ENCODE data around the gene DCXR. TPM values are rescaled to one million over a fixed set of nuclear protein-coding genes. Genes with fewer than 3 reads are reported as not detected.

The DCXR gene
- polyA plus RNA-seq, 6 donors from 2014 or later = 74.0 to 199 (median 98.1) TPM

GRCh38 chr17:82000803-82001570 is 36.5 kb downstream of the DCXR start:
- Mint-ChIP-seq H3K36me3 (no peaks in the 10 kb centered on the region), H3K9me3 (no peaks in the 10 kb centered on the region), H3K27me3 (no peaks in the 10 kb centered on the region), H3K4me3 (no peak overlapping the region), H3K4me1 (peaks cover 0 to 4% (median 0%) of the 10 kb centered on the region in 3 donors), H3K27ac (no peak overlapping the region)
- ATAC-seq (ENCODE audit: low read depth in 2 of 2) (no peak), DNase-seq (no peak)

- Mint-ChIP-seq H3K4me3 (no peak overlapping the region), H3K27ac (no peak overlapping the region), H3K9me3 (no peaks in the 10 kb centered on the region), H3K36me3 (no peaks in the 10 kb centered on the region), H3K27me3 (no peaks in the 10 kb centered on the region), H3K4me1 (peaks cover 0 to 4% (median 0%) of the 10 kb centered on the region in 3 donors)
- ATAC-seq (ENCODE audit: low read depth in 2 of 2) = no peak
- no peak for DNase-seq
Observed at GRCh38 chr17:81999976-82000802, 37.3 kb downstream of the DCXR start.

- Mint-ChIP-seq H3K4me1 (peaks cover 0 to 4% (median 0%) of the 10 kb centered on the region in 3 donors), H3K4me3 (no peak overlapping the region), H3K9me3 (no peaks in the 10 kb centered on the region), H3K36me3 (no peaks in the 10 kb centered on the region), H3K27ac (no peak overlapping the region), H3K27me3 (no peaks in the 10 kb centered on the region)
- DNase-seq (no peak), ATAC-seq (ENCODE audit: low read depth in 2 of 2) (no peak)
Observed at GRCh38 chr17:81999587-81999975, 37.9 kb downstream of the DCXR start.

- Mint-ChIP-seq H3K27me3 (no peaks in the 10 kb centered on the region), H3K4me1 (peaks cover 0 to 6% (median 0%) of the 10 kb centered on the region in 3 donors), H3K27ac (no peak overlapping the region), H3K36me3 (no peaks in the 10 kb centered on the region), H3K9me3 (no peaks in the 10 kb centered on the region), H3K4me3 (no peak overlapping the region)
- no peak for ATAC-seq (ENCODE audit: low read depth in 2 of 2)
- no peak for DNase-seq
Observed at GRCh38 chr17:81998691-81999438, 38.6 kb downstream of the DCXR start.

GRCh38 chr17:81998212-81998611 is 39.3 kb downstream of the DCXR start:
- H3K27me3 Mint-ChIP-seq = no peaks in the 10 kb centered on the region
- H3K4me3 Mint-ChIP-seq = no peak overlapping the region

GRCh38 chr17:81996757-81997441 is 40.6 kb downstream of the DCXR start:
- H3K36me3 Mint-ChIP-seq = no peaks in the 10 kb centered on the region
- no peaks in the 10 kb centered on the region for H3K27me3 Mint-ChIP-seq
- peaks cover 0 to 9% (median 0%) of the 10 kb centered on the region in 3 donors for H3K4me1 Mint-ChIP-seq
- DNase-seq = no peak
- no peaks in the 10 kb centered on the region for H3K9me3 Mint-ChIP-seq
- ATAC-seq (ENCODE audit: low read depth in 2 of 2) = no peak
- H3K27ac Mint-ChIP-seq = no peak overlapping the region
- H3K4me3 Mint-ChIP-seq = no peak overlapping the region

More at GRCh38 chr17:81998212-81998611, 39.3 kb downstream of the DCXR start:
- no peaks in the 10 kb centered on the region for H3K9me3 Mint-ChIP-seq
- no peak overlapping the region for H3K27ac Mint-ChIP-seq
- no peak for DNase-seq
- ATAC-seq (ENCODE audit: low read depth in 2 of 2) = no peak
- no peaks in the 10 kb centered on the region for H3K36me3 Mint-ChIP-seq
- H3K4me1 Mint-ChIP-seq = peaks cover 0 to 9% (median 0%) of the 10 kb centered on the region in 3 donors

- Mint-ChIP-seq H3K27ac (no peak overlapping the region), H3K4me3 (no peak overlapping the region), H3K9me3 (no peaks in the 10 kb centered on the region), H3K4me1 (peaks cover 0 to 11% (median 0%) of the 10 kb centered on the region in 3 donors), H3K36me3 (no peaks in the 10 kb centered on the region), H3K27me3 (no peaks in the 10 kb centered on the region)
- no peak for ATAC-seq (ENCODE audit: low read depth in 2 of 2)
- no peak for DNase-seq
Observed at GRCh38 chr17:81996232-81996756, 41.2 kb downstream of the DCXR start.

- no peak overlapping the region for H3K4me3 Mint-ChIP-seq
- H3K4me1 Mint-ChIP-seq = peaks cover 0 to 18% (median 3%) of the 10 kb centered on the region in 3 donors
- no peaks in the 10 kb centered on the region for H3K9me3 Mint-ChIP-seq
- H3K27ac Mint-ChIP-seq = no peak overlapping the region
- ATAC-seq (ENCODE audit: low read depth in 2 of 2) (no peak), DNase-seq (no peak)
- H3K36me3 Mint-ChIP-seq = no peaks in the 10 kb centered on the region
- no peaks in the 10 kb centered on the region for H3K27me3 Mint-ChIP-seq
Observed at GRCh38 chr17:81995463-81996231, 41.9 kb downstream of the DCXR start.

- Mint-ChIP-seq H3K27me3 (no peaks in the 10 kb centered on the region), H3K36me3 (no peaks in the 10 kb centered on the region), H3K27ac (no peak overlapping the region), H3K9me3 (no peaks in the 10 kb centered on the region), H3K4me3 (no peak overlapping the region), H3K4me1 (peaks cover 0 to 18% (median 5%) of the 10 kb centered on the region in 3 donors)
- DNase-seq = no peak
- ATAC-seq (ENCODE audit: low read depth in 2 of 2) = no peak
Observed at GRCh38 chr17:81994593-81995462, 42.7 kb downstream of the DCXR start.

GRCh38 chr17:81993729-81994592 is 43.5 kb downstream of the DCXR start:
- Mint-ChIP-seq H3K36me3 (no peaks in the 10 kb centered on the region), H3K4me3 (no peak overlapping the region), H3K27ac (no peak overlapping the region), H3K27me3 (no peaks in the 10 kb centered on the region), H3K9me3 (no peaks in the 10 kb centered on the region), H3K4me1 (peaks cover 2 to 17% (median 5%) of the 10 kb centered on the region in 3 donors)
- ATAC-seq (ENCODE audit: low read depth in 2 of 2) (no peak), DNase-seq (no peak)
